H9 (cell line): ENCODE results near the gene LMCD1. TPM values are rescaled to one million over a fixed set of nuclear protein-coding genes. Genes with fewer than 3 reads are reported as not detected.

Source experiments
- DNase-seq: peaks from one replicate; pipeline ENCODE4 v3.0.0-alpha.2; 2017
- H2AFZ ChIP-seq: one replicate; pipeline ENCODE4 v1.6.1; 2013; ENCODE audit warnings: mild to moderate bottlenecking, low read length, control low read depth, moderate library complexity
- H2AK5ac ChIP-seq: 2 replicates; pipeline ENCODE4 v1.6.1; 2013; ENCODE audit warnings: low read length, control low read depth, mixed read lengths; ENCODE audit not compliant: insufficient read length
- H2BK120ac ChIP-seq: one replicate; pipeline ENCODE4 v1.6.1; 2013; ENCODE audit warnings: low read depth, mild to moderate bottlenecking, low read length, control low read depth, inconsistent platforms; ENCODE audit not compliant: poor library complexity, severe bottlenecking
- H2BK12ac ChIP-seq: 2 replicates; pipeline ENCODE4 v1.6.1; 2013; ENCODE audit warnings: low read length, control low read depth, mixed read lengths, low read depth; ENCODE audit not compliant: insufficient read length
- H2BK15ac ChIP-seq: 2 replicates; pipeline ENCODE4 v1.6.1; 2013; ENCODE audit warnings: low read depth, low read length, control low read depth
- H2BK20ac ChIP-seq: one replicate; pipeline ENCODE4 v1.6.1; 2013; ENCODE audit warnings: low read depth, mild to moderate bottlenecking, low read length, control low read depth, inconsistent platforms; ENCODE audit not compliant: poor library complexity, severe bottlenecking
- H2BK5ac ChIP-seq: 2 replicates; pipeline ENCODE4 v1.6.1; 2013; ENCODE audit warnings: low read length, control low read depth, mixed read lengths; ENCODE audit not compliant: insufficient read length
- H3K14ac ChIP-seq: 2 replicates; pipeline ENCODE4 v1.6.1; 2013; ENCODE audit warnings: low read length, control low read depth; ENCODE audit not compliant: insufficient read depth
- H3K18ac ChIP-seq: 2 replicates; pipeline ENCODE4 v1.6.1; 2013; ENCODE audit warnings: low read depth, mild to moderate bottlenecking, mixed read lengths, low read length, control low read depth; ENCODE audit not compliant: insufficient read length
- H3K23ac ChIP-seq: 2 replicates; pipeline ENCODE4 v1.6.1; 2013; ENCODE audit warnings: low read length, control low read depth, mixed read lengths, low read depth; ENCODE audit not compliant: insufficient read length
- H3K23me2 ChIP-seq: 2 replicates; pipeline ENCODE4 v1.6.1; 2013; ENCODE audit warnings: low read depth, mild to moderate bottlenecking, mixed read lengths, low read length, control low read depth; ENCODE audit not compliant: insufficient read length, poor library complexity, severe bottlenecking
- H3K27ac ChIP-seq: 2 replicates; pipeline ENCODE4 v1.5.1; 2013; ENCODE audit warnings: low read length, control low read depth, mixed read lengths, low read depth; ENCODE audit not compliant: insufficient read length
- H3K27me3 ChIP-seq: 2 replicates; pipeline ENCODE4 v1.6.1; 2013; ENCODE audit warnings: low read length, control low read depth, inconsistent platforms; ENCODE audit not compliant: insufficient read depth
- H3K4ac ChIP-seq: 2 replicates; pipeline ENCODE4 v1.6.1; 2013; ENCODE audit warnings: low read depth, mild to moderate bottlenecking, control low read depth, inconsistent platforms, low read length, moderate library complexity
- H3K4me1 ChIP-seq: 2 replicates; pipeline ENCODE4 v1.6.1; 2013; ENCODE audit warnings: low read length, control low read depth, inconsistent platforms; ENCODE audit not compliant: insufficient read depth
- H3K4me2 ChIP-seq: 2 replicates; pipeline ENCODE4 v1.6.1; 2013; ENCODE audit warnings: low read length, control low read depth, mixed read lengths; ENCODE audit not compliant: insufficient read length, insufficient read depth
- H3K56ac ChIP-seq: 2 replicates; pipeline ENCODE4 v1.6.1; 2013; ENCODE audit warnings: low read depth, mild to moderate bottlenecking, mixed read lengths, low read length, control low read depth; ENCODE audit not compliant: insufficient read length
- H3K79me1 ChIP-seq: 2 replicates; pipeline ENCODE4 v1.6.1; 2013; ENCODE audit warnings: low read depth, mild to moderate bottlenecking, moderate library complexity, low read length, control low read depth, inconsistent platforms; ENCODE audit not compliant: insufficient read depth, poor library complexity, severe bottlenecking
- H3K79me2 ChIP-seq: 2 replicates; pipeline ENCODE4 v1.6.1; 2013; ENCODE audit warnings: low read length, control low read depth, inconsistent platforms; ENCODE audit not compliant: insufficient read depth
- H3K9ac ChIP-seq: 2 replicates; pipeline ENCODE4 v1.6.1; 2013; ENCODE audit warnings: low read length, control low read depth, mixed read lengths; ENCODE audit not compliant: insufficient read length; ENCODE audit errors: extremely low read depth
- H3K9me3 ChIP-seq: one replicate; pipeline ENCODE4 v1.6.1; 2013; ENCODE audit warnings: low read depth, low read length, inconsistent platforms; ENCODE audit not compliant: control insufficient read depth
- H3T11ph ChIP-seq: one replicate; pipeline ENCODE4 v1.6.1; 2013; ENCODE audit warnings: mild to moderate bottlenecking, low read length, control low read depth, inconsistent platforms
- H4K20me1 ChIP-seq: one replicate; pipeline ENCODE4 v1.6.1; 2013; ENCODE audit not compliant: control insufficient read depth, insufficient read length, insufficient read depth
- H4K5ac ChIP-seq: 2 replicates; pipeline ENCODE4 v1.6.1; 2013; ENCODE audit warnings: low read depth, mild to moderate bottlenecking, mixed read lengths, low read length, control low read depth; ENCODE audit not compliant: insufficient read length
- H4K8ac ChIP-seq: replicated peaks from 2 replicates; pipeline ENCODE4 v1.6.1; 2013; ENCODE audit warnings: low read length, control low read depth, mixed read lengths, low read depth; ENCODE audit not compliant: insufficient read length
- H4K91ac ChIP-seq: 2 replicates; pipeline ENCODE4 v1.6.1; 2013; ENCODE audit warnings: low read depth, mild to moderate bottlenecking, moderate library complexity, mixed read lengths, low read length, control low read depth; ENCODE audit not compliant: insufficient read length
- H3K27ac Mint-ChIP-seq, 3 experiments: 2 replicates in 2 of 3; 3 replicates in 1 of 3; pipeline ENCODE4 v1.8.0; 2020 to 2021; ENCODE audit warnings: mixed read lengths in 3 of 3, mild to moderate bottlenecking in 1 of 3, moderate library complexity in 1 of 3
- H3K27me3 Mint-ChIP-seq: 2 replicates; pipeline ENCODE4 v1.8.0; 2021; ENCODE audit warnings: low read depth, mild to moderate bottlenecking, moderate library complexity, mixed read lengths
- H3K36me3 Mint-ChIP-seq, 3 experiments: 2 replicates in 2 of 3; 3 replicates in 1 of 3; pipeline ENCODE4 v1.8.0; 2020 to 2021; ENCODE audit warnings: low read depth in 3 of 3, mixed read lengths in 3 of 3; ENCODE audit not compliant: insufficient read depth in 1 of 3
- H3K4me1 Mint-ChIP-seq, 2 experiments: 2 replicates each; pipeline ENCODE4 v1.8.0; 2020; ENCODE audit warnings: mixed read lengths in 2 of 2
- H3K4me3 Mint-ChIP-seq, 2 experiments: 2 replicates in 1 of 2; 3 replicates in 1 of 2; pipeline ENCODE4 v1.8.0; 2020 to 2021; ENCODE audit warnings: mild to moderate bottlenecking in 2 of 2, mixed read lengths in 2 of 2, moderate library complexity in 1 of 2
- H3K9me3 Mint-ChIP-seq, 2 experiments: 2 replicates in 1 of 2; 3 replicates in 1 of 2; pipeline ENCODE4 v1.8.0; 2020; ENCODE audit warnings: mild to moderate bottlenecking in 2 of 2, mixed read lengths in 2 of 2, moderate library complexity in 1 of 2
- CTCF ChIP-seq: fragments of 200-600 bp; sonication (generic); conservative IDR thresholded peaks from 3 replicates; pipeline ENCODE4 v1.8.0; 2021; ENCODE audit warnings: antibody characterized with exemption, mild to moderate bottlenecking
- WGBS: extraction: QIAGEN DNeasy Blood & Tissue Kit; methylation state at CpG from one replicate; pipeline ENCODE4 v1.1.7; 2013; ENCODE audit warnings: missing lambda C conversion rate, low lambda C conversion rate, mixed read lengths; ENCODE audit not compliant: insufficient read length; ENCODE audit errors: extremely low coverage; 5-methylcytosine and 5-hydroxymethylcytosine counted together
- total RNA-seq: library from RNA; stranded (reverse); gene quantifications from 2 replicates; pipeline ENCODE4 v1.2.1, GENCODE V29; 2021

LMCD1 gene
- total RNA-seq, 1 experiment from 2014 or later, result 19.2 TPM

- H3K27me3 ChIP-seq, result no peaks in the 10 kb centered on the region
- WGBS, result no CpG with 5 or more reads among the region's 6 CpGs
- H3K27me3 Mint-ChIP-seq, result no peaks in the 10 kb centered on the region
- no peak overlapping the region for H2BK5ac ChIP-seq
- no peak overlapping the region for H4K5ac ChIP-seq
- H3K4me3 Mint-ChIP-seq, result no peak overlapping the region
- H3K4ac ChIP-seq, result no peak overlapping the region
- H3K18ac ChIP-seq, result no peak overlapping the region
- H3K27ac Mint-ChIP-seq, result 0 out of 7 replicates have a peak overlapping the region, but pooled peaks of 1 of the 3 experiments have one; percentile 20
- H2BK12ac ChIP-seq, result no peak overlapping the region
- no peaks in the 10 kb centered on the region for H4K20me1 ChIP-seq
- no peak overlapping the region for H3T11ph ChIP-seq
- H3K27ac ChIP-seq, result no peak overlapping the region
- no peak overlapping the region for H3K9ac ChIP-seq
- no peak for DNase-seq
- no peaks in the 10 kb centered on the region for H3K23me2 ChIP-seq
- H3K4me1 Mint-ChIP-seq, result 0 out of 4 replicates have a peak, but pooled peaks cover 2 to 8% of the 10 kb centered on the region in 2 experiments
- H3K9me3 Mint-ChIP-seq, result no peaks in the 10 kb centered on the region
- H4K8ac ChIP-seq, result no peak overlapping the region
- H3K23ac ChIP-seq, result no peak overlapping the region
- H2BK20ac ChIP-seq, result no peak overlapping the region
- H3K56ac ChIP-seq, result no peak overlapping the region
- TF ChIP-seq CTCF, result no peak
- no peak overlapping the region for H2AK5ac ChIP-seq
- no peaks in the 10 kb centered on the region for H3K79me1 ChIP-seq
- H3K36me3 Mint-ChIP-seq, result no peaks in the 10 kb centered on the region
- H2BK120ac ChIP-seq, result no peak overlapping the region
- no peak overlapping the region for H2AFZ ChIP-seq
- no peak overlapping the region for H3K4me2 ChIP-seq
- H3K79me2 ChIP-seq, result no peaks in the 10 kb centered on the region
- no peaks in the 10 kb centered on the region for H3K9me3 ChIP-seq
- H4K91ac ChIP-seq, result no peak overlapping the region
- no peaks in the 10 kb centered on the region for H3K4me1 ChIP-seq
- no peak overlapping the region for H3K14ac ChIP-seq
- no peak overlapping the region for H2BK15ac ChIP-seq
These were observed 74.8 kb downstream of the LMCD1 start for GRCh38 chr3:8576436-8576835.
